Stimulated activated CD8-positive, alpha-beta memory T cell treated with anti-CD3 and anti-CD28 coated beads, Interleukin-4, amount 100 ng/mL, for 48 hours (primary cell): ENCODE measurements around the gene EYA4.

Experiments used
- DNase-seq: peaks from one replicate; pipeline ENCODE4 v3.0.0-alpha.2; 2020

The EYA4 gene

DNA sequence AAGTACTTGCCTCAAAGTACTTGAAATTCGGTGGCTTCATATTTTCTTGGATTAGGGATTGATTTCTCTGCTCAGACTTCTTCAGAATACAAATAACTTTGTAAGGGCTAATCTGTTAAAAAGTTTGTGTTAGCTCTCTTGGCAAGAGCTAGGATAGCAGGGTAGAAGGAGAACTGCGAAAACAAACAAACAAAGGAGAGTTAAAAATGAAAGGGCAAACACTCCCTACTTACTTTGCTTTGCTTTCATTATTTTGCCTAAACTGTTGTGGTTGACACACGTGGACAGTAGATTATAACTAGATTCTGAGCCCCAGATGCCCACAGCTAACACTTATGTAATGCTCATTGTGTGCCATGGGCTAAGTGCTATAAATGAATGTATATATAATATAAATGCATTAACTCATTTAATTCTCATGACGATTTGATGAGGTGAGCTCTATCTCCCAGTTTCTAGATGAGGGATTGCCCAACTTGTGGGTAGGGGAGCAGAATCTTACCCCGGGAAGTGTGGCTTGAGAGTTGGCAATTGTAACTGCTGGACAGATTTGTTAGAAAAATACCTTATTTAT is 48.7 kb downstream of the EYA4 start:
- no peak for DNase-seq

DNA sequence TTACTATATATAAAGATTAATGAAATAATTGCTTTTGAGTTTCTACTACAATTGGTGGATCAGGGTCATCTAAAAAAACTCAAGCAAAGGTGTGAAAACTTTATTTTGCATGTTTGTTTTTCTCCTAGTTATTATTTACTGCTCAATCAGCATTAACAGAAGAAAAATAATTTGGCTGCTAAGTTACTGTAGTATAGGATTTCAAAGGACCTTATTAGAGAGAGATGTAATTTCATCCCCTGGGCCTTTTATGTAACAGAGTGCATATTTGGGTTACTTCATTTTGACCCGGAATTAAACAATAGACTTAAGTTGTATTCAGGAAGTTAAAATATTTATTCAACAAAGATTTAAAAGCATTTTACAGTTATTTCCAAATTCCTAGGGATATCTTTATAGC is 49.8 kb downstream of the EYA4 start:
- DNase-seq: no peak

DNA sequence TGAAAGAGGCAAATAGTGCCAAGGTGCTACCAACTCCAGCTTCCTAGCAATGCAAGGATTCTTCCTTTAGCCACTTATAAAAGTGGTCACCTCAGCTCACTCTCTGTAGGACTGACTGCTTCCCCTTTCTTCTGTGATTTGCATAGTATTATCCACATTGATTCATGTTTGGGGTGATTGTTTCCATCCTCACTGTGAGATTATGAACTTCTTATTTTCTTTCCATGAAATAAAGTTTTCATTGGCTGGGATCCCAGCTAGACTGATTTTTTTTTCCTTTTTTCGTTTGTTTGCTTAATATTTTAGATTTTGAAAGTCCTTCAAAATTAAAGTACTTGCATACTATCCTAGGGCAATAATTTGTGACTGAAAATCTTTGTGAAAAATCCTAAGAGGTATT is 50.5 kb downstream of the EYA4 start:
- DNase-seq: no peak

DNA sequence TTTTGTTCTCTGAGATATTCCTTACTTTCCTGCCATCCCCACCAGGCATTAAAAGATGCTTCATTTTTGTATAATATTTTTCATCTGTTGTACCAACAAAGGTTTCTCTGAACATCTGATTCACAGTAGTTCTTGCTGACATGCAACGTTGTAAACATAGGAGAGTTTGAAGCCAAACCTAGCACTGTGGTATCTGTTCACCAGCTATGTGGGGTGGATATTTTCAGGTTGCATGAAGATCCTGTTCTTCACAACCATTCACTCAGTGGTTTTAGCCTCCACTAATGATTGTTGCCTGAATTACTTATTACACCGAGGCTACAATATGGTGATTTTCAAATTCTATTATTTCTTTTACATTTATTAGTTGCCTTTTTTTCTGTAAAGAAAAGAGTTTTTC is 56.5 kb downstream of the EYA4 start:
- DNase-seq: no peak

DNA sequence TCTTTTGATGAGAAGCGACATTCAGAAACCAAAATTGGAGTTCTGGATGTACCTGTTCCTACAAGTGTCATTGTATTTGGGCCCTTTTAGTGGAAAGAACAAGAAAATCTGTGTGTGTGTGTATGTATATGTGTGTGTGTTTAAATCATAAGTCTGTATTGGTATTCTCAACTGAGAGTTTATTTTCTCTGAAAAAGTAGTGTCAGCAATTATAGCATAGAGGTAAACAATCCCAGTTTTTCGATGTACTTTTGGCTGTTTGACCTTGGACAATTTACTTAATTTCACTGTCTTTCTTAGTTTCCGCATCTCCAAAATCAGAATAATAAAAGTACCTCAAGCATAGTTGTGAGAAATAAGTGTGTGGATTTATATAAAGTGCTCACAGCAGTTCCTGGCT is 57.2 kb downstream of the EYA4 start:
- no peak for DNase-seq

DNA sequence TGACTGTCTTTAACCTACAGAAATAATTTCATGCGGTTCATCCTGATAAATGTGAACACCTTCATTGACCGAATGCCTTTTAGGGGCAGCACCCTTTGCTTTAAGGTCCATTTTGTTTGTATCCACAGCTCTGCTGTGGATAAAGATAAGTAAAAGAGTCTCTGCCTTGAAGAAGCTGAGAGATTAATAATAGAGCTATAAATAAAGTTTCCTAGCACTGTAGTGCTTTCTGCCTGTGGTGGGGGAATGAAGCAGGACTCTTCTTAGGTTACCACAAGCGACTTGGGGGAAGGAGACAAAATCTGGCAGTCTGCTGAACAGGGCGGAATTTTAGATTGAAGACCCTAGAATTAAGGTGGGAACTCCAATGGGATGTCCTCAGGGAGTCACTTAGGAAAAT is 57.6 kb downstream of the EYA4 start:
- no peak for DNase-seq

DNA sequence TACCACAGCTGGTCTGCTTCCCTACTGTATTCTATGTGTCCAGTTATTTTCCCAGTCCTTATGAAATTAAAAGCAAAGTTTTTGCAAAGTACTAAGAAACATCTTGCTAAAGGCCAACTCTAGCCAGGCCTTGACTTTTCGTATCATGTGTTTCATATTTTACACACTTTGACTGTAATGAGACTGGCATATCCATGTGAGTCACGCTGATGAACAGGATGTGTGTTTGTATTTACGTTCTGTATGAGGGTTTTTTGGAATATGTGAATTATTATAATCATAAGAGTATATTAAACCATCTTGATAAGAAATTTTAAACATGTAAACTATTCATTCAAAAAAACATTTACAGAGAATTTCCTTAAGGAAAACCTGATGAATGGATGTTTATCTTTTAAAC is 59.7 kb downstream of the EYA4 start:
- no peak for DNase-seq

DNA sequence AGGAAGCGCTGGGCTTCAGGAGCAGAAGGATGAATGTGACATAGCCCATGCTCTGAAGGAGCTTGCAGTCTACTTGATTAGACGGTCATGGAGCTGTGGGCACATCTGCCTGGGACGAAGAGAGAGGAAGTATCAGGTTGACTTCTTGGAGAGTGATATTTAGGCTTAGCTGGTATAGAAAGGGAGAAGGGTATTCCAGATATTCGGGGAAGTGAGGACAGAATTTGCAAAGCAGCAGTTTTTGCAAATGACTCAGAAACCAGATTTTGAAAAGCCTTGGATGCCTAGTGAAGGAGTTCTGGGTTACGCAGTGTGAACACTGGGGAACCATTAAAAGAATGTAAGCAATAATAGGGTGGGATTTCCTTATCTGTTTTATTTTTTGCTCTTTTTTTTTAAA is 60.7 kb downstream of the EYA4 start:
- DNase-seq: no peak

DNA sequence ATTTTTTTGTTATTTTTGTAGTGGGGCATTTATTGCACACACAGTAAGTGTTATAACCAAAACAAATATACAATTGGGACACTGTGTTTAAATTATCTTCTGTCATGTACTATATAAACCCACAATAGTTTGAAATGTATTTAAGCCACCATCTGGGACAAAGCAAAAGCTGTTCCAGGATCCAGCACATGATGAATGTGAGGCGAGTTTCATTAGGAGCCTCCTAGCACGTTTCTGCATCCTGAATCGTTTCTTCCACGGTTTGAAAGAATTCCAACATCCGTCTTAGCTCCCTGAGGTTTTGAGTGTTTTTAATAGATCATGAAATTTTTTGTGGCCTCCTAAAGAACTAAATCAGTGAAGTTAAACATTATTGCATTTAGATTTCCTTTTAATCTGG is 65.8 kb downstream of the EYA4 start:
- no peak for DNase-seq

DNA sequence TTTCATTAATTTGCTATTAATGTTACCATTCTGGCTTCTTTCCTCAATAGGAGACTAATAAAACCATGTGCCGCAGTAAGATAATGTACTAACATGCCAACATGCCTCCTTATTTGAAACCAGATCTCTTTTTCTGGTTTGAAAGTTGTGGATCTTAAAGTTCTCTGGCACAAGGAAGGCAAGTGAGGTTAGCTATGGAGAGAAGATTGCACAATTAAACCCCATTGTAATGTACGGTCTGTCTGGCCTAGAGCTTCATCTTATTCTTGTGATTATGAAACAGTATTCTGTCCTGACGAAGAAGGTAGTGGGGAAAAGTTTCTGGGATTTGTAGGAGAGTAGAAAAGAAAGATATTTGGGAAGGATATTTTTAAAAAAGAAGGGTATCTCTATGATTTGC is 68.4 kb downstream of the EYA4 start:
- DNase-seq: no peak

DNA sequence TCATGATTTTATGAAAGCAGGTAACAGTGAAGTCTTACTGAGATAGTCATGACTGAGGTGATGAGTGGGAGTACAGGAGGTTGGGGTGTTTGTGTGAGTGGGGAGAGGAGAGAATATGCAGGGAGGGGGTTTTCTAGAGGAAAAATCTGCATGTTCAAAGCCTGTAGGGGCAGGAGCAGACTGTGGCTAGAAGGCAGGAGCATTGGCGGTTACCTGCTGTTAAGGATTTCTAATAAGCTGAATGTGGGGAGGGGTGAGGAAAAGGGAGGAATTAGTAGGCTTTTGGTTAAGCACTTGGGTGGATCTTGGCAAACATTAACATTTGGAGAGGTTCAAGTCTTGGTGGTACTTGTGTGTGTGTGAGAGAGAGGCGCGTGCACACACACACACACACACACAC is 70.8 kb downstream of the EYA4 start:
- DNase-seq: no peak

DNA sequence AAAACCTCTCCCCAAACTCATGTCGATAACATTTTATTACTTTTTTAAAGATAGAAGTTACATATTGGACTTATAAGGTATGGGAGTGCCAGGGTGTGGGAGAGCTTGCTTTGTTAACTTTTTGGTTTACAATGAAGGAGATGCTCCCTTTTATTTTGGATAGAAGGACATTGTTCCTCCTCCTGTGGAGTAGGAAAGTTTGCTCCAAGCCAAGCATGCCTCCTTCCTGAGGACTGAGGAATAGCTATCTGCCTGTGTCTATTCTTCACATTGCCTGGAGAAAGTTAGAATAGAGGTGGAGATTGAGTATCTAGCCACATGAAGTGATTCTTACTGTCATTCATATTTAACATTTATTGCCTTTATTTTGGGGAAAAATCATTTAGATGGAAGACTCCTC is 71.9 kb downstream of the EYA4 start:
- DNase-seq: no peak

DNA sequence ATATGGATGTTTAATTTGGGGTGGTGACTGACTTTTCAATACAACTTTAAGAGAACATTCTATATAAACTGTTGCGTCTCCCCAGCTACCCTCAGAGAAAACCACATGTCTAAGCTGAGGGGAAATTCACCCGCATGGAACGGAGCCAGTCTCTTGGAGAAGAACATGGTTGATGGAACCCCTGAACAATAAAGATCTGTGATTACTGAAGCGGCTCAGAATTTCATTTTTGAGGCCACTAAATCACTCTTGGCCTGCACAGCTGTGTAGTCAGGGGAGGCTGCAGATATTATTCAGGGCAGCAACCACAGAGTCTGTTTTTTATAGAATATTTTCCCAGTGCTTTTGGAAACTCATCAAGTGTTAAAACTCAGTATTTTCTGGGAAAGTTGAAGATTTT is 73.8 kb downstream of the EYA4 start:
- DNase-seq: no peak

DNA sequence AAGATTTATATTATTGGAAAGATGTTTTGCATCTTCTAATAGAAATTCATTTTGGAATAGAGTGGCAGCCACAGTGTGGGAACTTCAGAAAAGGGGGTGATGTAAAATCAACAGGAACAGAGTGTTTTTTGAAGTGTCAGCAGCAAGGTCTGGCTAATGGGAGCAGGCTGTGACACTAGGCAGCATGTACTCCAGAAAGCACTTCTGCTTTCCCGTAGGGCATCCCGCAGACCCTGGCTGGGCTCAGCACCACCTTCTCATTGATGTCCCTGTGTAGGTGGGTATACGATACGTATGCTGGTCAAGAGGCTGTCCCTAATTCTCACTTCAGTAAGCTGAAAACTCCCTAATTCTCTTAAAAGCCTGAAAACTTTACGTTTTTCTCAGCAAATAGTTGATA is 74.7 kb downstream of the EYA4 start:
- no peak for DNase-seq

DNA sequence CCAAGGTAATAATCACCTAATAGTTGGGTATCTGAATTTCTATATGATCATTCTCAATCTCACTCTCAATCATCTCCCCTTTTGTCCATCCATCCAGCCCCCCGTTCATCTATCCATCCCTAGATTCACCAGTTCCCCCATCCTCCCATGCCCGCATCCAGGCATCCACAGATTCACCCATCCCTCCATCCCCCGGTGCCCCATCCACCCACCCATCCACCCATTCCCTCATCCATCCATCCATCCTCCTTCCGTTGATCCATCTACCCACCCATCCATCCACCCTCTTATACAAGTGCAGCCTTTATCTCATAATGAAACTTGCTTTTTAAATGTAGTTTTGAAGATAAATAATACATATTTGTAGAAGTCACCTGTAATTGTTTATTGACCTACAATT is 76.5 kb downstream of the EYA4 start:
- no peak for DNase-seq

DNA sequence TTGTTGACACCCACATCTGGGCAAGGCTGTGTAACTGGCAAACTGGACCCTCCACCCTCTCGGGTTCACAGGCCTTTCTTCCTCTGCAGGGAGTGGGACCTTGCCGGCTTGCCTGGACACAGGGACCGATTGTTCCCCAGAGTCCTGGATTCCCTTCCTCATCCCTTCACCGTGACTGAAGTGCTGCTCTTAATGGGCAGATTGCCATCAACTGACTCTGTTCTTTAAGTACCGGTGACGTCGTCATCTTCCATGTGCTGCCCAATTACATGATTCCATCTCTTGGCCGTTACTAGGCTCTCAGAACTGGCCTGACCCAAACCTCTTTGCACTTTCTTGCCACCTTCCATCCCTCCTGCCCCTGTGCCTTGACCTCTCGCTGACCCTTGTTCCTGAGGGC is 85.4 kb downstream of the EYA4 start:
- no peak for DNase-seq

DNA sequence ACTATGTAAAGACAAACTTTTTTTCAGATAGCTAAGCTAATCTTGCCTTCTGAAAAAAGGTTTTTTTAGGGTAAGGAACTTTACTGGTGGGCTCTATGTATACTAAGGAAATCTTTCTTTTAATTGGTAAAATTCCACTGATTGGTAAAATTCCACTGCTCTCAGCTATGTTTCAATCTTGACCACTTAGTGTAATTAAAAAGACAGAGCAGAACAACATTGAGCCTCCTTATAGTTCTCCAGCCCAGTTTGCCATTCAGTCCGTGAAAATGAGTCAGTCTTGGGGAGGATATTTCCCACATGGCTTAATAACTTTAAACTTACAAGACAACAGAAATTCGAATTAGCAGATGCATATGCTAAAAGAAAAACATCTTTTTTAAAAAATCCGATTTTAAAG is 92.7 kb downstream of the EYA4 start:
- DNase-seq: no peak

DNA sequence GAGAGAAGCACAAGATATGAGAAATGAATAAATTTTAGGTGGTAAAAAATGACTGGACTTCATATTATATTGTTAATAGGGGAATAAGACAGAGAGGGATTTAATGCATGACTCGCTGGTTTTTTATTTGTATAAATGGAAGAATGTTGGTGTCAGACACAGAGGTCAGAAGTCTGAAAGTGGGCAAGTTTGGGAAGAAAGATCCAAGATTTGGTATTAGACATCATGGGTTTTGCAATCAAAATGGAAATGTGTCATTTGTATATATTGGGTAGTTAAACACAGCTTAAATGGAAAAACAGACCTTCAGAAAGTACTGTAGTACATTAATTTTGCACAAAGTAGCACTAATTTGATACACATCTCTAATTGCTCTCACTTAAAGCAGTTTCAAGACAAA is 96.2 kb downstream of the EYA4 start:
- DNase-seq: no peak

DNA sequence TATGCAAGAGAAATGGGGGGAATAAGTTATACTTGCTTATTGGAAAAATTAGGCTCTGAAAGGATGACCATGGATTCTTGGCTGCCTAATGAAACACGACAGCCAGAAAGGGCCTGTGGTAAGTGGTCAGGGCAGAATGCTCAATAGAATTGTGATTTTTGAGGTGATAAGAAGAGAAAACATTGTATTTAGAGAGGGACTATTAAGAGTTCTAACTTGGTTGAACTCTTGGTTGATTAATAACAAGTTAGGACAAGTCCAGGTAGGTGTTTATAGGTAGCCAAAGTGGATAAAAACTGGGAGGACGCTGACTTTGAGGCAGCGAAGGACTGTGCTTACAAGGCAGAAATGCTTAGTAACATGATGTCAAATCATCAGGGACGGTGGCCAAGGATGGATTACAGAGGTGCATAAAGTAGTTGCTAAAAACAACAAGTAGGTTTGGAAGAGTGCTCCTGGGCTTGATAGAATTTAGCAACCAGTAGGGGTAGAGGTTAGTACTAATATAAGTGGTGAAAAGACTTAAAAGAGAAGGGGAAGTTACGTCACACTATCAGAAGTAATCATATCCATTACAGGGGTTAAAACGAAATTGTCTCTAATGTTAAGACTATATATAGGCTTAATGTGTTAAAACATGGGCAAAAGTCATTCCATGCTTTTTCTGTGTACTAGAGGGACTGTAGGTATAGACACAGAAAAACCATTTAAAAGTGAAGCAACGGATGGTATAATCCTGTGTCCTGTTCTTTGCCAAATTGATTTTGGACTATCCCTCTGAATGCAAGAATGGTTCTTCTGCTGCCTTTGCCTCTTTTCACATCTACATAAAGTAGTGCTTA is 98.6 kb downstream of the EYA4 start:
- no peak for DNase-seq

DNA sequence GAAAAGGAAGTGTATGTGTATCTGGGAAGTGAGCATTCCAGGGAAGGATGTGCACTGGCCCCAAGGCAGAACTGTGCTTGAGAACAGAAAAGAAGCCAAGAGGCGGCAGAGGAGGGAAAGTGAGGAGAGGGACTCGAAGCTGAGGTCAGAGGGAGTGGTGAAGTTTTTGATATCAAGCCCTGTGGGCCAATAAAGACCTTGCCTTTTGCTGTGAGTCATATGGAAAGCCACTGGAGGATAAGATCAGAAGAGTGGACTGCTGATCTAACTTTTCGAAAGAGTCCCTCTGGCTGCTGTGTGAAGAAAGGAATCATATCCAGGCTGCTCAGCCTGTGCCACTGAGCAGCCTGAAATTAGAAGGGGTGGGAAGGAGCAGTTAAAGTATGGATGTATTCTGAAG is 99.4 kb downstream of the EYA4 start:
- DNase-seq: no peak

DNA sequence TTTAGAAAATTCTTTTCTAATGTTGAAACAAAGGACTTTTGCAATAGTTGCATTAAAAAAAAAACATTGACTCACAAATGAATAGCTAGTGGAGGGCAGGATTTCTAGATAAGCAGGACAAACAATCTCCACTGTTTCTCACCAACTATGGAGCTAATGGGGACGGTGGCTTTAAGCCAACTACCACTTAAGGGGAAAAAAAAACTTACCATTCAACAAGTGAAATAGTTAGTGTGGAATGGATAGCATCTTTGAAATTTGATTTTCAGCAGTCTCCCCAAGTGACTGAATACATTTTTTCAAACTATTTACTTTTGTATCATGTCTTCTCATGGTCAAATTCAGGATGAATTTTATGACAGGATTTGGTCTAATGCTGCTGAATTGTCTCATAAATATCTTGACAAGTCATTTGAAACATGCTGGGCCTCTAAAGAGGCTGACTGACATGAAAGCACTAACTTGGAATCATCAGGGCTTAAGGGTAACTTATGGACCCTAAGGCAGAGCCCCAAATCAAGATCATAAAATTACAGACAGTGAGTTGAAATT is 100.5 kb downstream of the EYA4 start:
- no peak for DNase-seq

DNA sequence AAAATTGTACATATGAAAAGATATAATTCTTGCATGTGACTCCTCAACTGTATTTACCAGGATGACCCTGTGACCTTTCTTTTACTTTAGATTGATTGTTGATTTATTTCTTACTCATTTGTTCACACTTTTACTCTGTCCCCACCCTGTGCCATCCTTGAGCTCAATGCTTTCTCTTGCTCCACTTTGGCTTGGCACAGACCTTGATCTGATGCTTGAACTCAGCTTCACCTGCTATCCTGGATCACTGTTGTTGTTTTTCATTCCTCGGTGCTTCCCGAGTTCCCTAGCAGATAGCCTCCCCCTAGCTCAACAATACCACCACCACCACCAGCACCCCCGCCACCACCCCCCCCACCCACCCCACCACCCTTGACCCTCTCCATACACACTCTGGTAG is 102.1 kb downstream of the EYA4 start:
- DNase-seq: no peak

DNA sequence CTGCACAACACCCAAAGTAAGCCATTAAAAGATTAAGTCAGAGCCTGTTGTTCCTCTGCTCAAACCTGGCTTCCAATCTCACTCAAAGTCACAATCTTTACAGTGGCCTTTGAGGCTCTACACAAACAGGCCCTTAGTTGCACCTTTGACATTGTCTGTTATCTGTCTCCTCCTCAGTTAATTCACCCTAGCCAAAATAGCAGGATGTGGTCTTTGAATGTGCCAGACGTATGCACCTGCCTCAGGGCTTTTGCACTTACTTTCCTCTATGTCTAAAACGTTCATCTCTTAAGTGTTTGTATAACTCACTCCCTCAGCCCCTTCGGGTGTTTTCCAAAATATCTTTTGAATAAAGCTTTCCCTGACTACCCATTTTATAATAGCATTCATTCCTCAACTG is 107.7 kb downstream of the EYA4 start:
- no peak for DNase-seq

DNA sequence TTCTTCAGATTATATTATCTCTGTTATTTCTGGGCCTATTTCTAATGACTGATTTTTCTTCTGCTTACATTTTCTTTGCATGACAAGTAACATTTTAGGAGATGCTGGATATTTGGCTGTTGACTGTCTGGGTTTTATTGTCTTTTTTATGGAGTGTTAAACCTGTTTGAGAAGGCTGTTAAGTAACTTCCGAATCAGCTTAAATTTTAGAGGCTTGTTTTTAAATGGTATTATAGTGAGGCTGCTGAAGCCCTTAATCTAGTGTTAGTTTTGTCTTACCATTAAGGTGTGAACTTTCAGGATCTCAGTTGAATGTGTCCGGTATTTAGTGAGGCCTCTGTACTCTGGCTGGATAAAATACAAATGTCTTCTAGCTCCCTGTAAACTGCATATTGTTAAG is 109.8 kb downstream of the EYA4 start:
- DNase-seq: no peak

DNA sequence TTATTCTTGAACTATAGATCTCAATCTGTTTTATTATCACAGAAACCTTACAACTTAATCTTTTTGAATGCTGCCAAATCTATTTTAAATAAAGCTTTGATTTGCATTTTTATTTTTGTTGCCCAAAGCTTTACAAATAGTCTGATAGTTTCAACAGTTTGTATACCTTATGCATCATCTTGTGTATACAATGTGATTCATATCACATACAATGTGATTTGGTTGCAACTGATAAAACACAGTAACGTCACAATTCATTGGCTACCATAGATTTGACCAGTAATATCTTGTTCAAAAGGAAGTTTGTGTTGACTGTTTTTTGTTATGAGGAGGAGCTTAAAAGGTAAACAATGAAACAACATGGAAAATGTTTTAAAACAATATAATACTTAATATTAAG is 110.9 kb downstream of the EYA4 start:
- no peak for DNase-seq
